GM13976 (cell line): ENCODE measurements around the gene VWA3B.

Source experiments
- DNase-seq: peaks from one replicate; pipeline ENCODE4 v3.0.0; 2012; ENCODE audit warnings: low spot score
- in situ Hi-C: fragments of 300-500 bp; cut with MboI; formaldehyde crosslinking; loops from one replicate; pipeline ENCODE4 v1.12.0; 2022; ENCODE audit warnings: low sequenced_read_pairs, mixed read lengths, inconsistent platforms; ENCODE audit not compliant: unreplicated experiment
- TF ChIP-seq, protein P1 (sequence below): IDR thresholded peaks from 2 replicates; pipeline ENCODE4 v1.5.1; 2012; ENCODE audit warnings: borderline replicate concordance, mild to moderate bottlenecking; ENCODE audit not compliant: insufficient read depth; ENCODE audit errors: extremely low read depth, missing control alignments, control extremely low read depth

The VWA3B gene

DNA sequence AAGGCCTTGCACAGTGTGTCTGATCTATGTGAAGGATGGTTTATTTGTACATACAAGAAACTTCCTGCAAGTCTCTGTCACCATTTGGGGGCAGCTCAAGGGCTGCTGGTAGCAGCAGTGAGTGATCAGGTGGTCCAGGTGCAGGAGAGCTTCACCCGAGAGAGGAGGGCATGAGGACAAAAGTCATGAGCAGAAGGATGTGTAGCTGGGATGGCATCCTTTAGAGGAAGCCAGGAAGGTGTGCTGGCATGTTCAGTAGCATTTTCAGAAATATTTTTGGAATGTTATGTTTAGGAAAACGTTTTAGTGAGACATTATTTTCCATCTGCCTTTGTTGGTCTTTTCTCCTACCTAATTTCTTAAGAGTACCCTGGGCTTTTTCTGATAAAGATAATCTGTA lies 31.9 kb downstream of the VWA3B start:
- DNase-seq = no peak
- TF ChIP-seq, protein P1, sequence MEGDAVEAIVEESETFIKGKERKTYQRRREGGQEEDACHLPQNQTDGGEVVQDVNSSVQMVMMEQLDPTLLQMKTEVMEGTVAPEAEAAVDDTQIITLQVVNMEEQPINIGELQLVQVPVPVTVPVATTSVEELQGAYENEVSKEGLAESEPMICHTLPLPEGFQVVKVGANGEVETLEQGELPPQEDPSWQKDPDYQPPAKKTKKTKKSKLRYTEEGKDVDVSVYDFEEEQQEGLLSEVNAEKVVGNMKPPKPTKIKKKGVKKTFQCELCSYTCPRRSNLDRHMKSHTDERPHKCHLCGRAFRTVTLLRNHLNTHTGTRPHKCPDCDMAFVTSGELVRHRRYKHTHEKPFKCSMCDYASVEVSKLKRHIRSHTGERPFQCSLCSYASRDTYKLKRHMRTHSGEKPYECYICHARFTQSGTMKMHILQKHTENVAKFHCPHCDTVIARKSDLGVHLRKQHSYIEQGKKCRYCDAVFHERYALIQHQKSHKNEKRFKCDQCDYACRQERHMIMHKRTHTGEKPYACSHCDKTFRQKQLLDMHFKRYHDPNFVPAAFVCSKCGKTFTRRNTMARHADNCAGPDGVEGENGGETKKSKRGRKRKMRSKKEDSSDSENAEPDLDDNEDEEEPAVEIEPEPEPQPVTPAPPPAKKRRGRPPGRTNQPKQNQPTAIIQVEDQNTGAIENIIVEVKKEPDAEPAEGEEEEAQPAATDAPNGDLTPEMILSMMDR = no peak
- in situ Hi-C loops = no loop called here

DNA sequence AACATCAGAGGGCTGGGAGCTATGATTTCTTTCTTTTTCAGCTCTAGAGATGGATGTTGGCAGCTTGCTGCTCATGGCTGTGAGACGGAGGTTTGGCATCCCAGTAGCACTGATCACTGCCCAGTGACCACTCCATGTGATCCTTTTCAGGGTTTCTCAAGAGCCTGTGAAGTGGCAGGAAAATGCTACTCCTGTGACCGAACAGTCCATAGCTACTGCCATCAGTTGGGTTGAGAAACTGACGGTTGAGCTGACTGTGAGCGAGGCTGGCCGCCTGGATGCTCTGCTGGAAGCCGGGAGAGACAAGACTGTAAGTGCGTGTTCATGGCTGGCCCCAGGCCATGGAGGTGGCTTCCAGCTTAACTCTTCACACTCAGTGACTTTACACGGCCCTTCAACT lies 34.2 kb downstream of the VWA3B start:
- DNase-seq = no peak
- TF ChIP-seq, protein P1 = no peak
- in situ Hi-C loops = no loop called here

DNA sequence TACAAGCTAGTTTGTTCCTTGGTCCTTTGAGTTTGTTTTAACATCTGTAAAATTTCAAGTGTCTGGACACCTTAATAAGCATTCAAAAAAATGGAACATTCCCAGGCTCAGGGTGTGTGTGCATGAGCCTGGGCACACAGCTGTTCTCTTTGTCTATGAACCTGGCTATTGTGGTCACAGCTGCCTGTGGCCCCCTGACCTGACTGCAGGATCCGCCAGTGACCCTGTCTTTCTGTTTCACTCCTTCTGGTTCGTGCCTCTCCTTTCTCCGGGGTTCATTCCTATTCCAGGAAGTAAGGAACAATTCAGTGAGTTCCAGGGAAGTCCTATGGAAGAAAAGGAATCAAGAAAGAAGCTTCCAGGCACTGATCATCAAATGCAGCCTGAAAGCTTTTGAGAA lies 35.6 kb downstream of the VWA3B start:
- TF ChIP-seq, protein P1 = no peak
- DNase-seq = no peak
- in situ Hi-C loops = no loop called here

DNA sequence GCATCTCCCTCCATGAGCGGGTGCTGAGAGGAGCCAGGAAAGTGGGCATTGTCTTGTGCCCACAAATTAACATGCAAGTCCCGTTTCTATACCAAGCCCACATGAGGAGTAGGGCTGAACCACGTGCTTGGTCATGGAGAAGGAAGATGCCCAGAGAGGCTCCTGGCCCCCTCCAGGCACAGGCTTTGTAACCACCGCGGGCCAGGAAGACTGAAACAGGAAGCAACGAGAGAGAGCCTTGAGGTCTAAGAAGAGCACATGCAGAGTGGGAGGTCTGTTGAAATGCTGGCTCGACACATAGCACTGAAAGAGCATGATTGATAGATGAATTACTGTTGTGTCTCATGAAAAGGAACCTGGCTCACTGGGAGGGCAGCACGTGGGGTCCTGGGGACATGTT lies 36.3 kb downstream of the VWA3B start:
- no peak for DNase-seq
- TF ChIP-seq, protein P1 = no peak
- in situ Hi-C loops = no loop called here

DNA sequence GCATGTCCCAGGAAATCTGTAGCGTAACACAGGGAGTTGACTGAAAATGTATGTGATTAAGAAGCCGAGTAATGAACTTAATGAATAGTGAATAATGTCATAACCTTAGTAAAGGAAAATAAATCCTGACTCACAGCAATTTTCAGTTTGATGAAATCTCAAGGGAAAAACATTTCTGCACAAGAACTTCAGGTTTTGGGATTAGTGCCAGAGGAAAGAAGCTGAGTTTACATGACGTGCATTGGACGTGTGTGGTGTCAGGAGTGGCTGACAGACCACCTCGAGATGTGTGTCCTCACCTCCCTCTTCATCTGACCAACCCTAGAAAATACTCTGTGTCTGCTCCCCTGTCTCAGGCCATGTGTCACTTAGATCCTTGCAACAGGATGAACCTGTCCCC lies 39.1 kb downstream of the VWA3B start:
- TF ChIP-seq, protein P1 = no peak
- in situ Hi-C loops = no loop called here
- no peak for DNase-seq

DNA sequence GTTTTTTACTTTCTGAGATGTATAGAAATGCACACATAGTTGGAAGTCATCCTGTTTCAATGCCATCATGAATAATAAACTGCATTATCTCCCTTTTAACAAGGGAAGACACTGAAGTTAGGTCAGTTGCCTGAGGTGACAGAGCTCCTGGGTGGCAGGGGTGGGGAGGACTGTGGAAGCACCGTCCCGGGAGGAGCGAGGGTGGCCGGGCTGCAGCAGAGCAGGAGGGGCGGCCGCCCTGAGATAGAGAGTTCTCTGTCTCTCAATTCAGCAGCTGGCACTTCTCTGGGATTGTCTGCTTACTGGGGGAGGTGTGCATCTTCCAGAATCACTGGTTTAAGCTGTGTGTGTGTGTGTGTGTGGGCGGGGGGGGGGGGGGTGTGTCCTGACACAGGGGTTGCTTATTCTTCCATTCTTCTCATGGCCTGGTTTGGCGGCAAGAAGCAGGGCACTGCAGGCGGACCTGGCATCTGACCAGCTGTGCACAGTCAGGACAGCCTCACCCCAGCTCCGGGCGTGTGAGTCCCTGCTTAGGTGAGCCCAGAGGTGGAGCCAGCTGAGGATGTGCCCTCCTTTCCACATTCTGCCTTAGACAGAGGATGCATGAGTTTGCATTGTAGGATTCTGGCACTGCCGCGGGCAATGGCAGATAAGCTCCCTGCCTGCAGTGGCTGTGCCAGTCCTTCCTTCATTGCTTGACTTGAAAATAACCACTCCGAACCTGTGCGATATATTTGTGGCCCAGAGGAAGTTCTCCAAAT lies 40.4 kb downstream of the VWA3B start:
- TF ChIP-seq, protein P1 = no peak
- DNase-seq = no peak
- in situ Hi-C loops = no loop called here
